HEK293 (cell line): ENCODE results near the gene ATG4B.
A peak's percentile ranks its signal among the peaks of the same experiment; 100 is the strongest.

ENCODE experiments used
- CTCF ChIA-PET: fragments of 350-600 bp; formaldehyde crosslinking; extraction: SDS; loops from one replicate; lab custom pipeline; 2021; ENCODE audit warnings: antibody characterized with exemption; lab: Yijun Ruan, JAX
- POLR2A ChIA-PET: fragments of 300-600 bp; formaldehyde crosslinking; extraction: SDS; loops from one replicate; lab custom pipeline; 2020; ENCODE audit warnings: antibody characterized with exemption, inconsistent platforms; lab: Yijun Ruan, JAX
- H3K27ac ChIP-seq: fragments of 200-500 bp; sonication (Bioruptor generic); 2 replicates; pipeline ENCODE4 v1.5.1; 2014; ENCODE audit warnings: low read depth, low read length, control low read depth, inconsistent platforms; ENCODE audit errors: extremely low read depth
- H3K36me3 ChIP-seq, 2 experiments: fragments of 200-500 bp in 1 of 2; sonication (Bioruptor generic) in 1 of 2; 1 replicate in 1 of 2; 2 replicates in 1 of 2; pipeline ENCODE4 v1.5.1; 2014 to 2017; ENCODE audit warnings: inconsistent platforms in 2 of 2, low read length in 2 of 2; ENCODE audit not compliant: control insufficient read depth in 2 of 2, insufficient read depth in 1 of 2
- H3K4me1 ChIP-seq: fragments of 200-500 bp; sonication (Bioruptor generic); 2 replicates; pipeline ENCODE4 v1.5.1; 2014; ENCODE audit warnings: mild to moderate bottlenecking, low read length, inconsistent platforms; ENCODE audit not compliant: control insufficient read depth, insufficient read depth
- H3K4me3 ChIP-seq: 2 replicates; pipeline ENCODE4 v1.5.1; 2011; ENCODE audit warnings: low read depth, mild to moderate bottlenecking, control low read depth, low read length, moderate library complexity
- H3K9me3 ChIP-seq: fragments of 200-500 bp; sonication (Bioruptor generic); 2 replicates; pipeline ENCODE4 v1.5.1; 2014; ENCODE audit warnings: low read depth, low read length, inconsistent platforms; ENCODE audit not compliant: control insufficient read depth, insufficient read depth
- AEBP2 ChIP-seq: fragments of 450-650 bp; formaldehyde crosslinking; IDR thresholded peaks from 2 replicates; pipeline ENCODE4 v1.5.1; 2016; ENCODE audit warnings: missing biosample characterization, missing genetic modification characterization, borderline replicate concordance
- CTCF ChIP-seq: fragments of 450-650 bp; formaldehyde crosslinking; IDR thresholded peaks from 2 replicates; pipeline ENCODE4 v1.5.1; 2016; ENCODE audit warnings: missing biosample characterization, missing genetic modification characterization
- EGR2 ChIP-seq: fragments of 450-650 bp; formaldehyde crosslinking; IDR thresholded peaks from 2 replicates; pipeline ENCODE4 v1.5.1; 2016; ENCODE audit warnings: low read depth, missing biosample characterization, missing genetic modification characterization
- INSM2 ChIP-seq: fragments of 450-650 bp; formaldehyde crosslinking; IDR thresholded peaks from 2 replicates; pipeline ENCODE4 v1.5.1; 2016; ENCODE audit warnings: missing biosample characterization, missing genetic modification characterization
- KLF1 ChIP-seq: fragments of 450-650 bp; formaldehyde crosslinking; IDR thresholded peaks from 2 replicates; pipeline ENCODE4 v1.5.1; 2016; ENCODE audit warnings: missing biosample characterization, missing genetic modification characterization
- PRDM10 ChIP-seq: fragments of 450-650 bp; formaldehyde crosslinking; IDR thresholded peaks from 2 replicates; pipeline ENCODE4 v1.5.1; 2016; ENCODE audit warnings: missing biosample characterization, missing genetic modification characterization
- ZFHX2 ChIP-seq: fragments of 450-650 bp; formaldehyde crosslinking; conservative IDR thresholded peaks from 2 replicates; pipeline ENCODE4 v1.5.1; 2016; ENCODE audit warnings: missing biosample characterization, missing genetic modification characterization
- ZNF157 ChIP-seq: fragments of 450-650 bp; formaldehyde crosslinking; IDR thresholded peaks from 2 replicates; pipeline ENCODE4 v1.5.1; 2016; ENCODE audit warnings: missing biosample characterization, missing genetic modification characterization
- ZNF18 ChIP-seq: fragments of 450-650 bp; formaldehyde crosslinking; IDR thresholded peaks from 2 replicates; pipeline ENCODE4 v1.5.1; 2016; ENCODE audit warnings: missing biosample characterization, missing genetic modification characterization
- ZNF341 ChIP-seq: fragments of 450-650 bp; formaldehyde crosslinking; IDR thresholded peaks from 2 replicates; pipeline ENCODE4; 2016; ENCODE audit warnings: low read depth, missing biosample characterization, missing genetic modification characterization
- ZNF404 ChIP-seq: fragments of 450-650 bp; formaldehyde crosslinking; IDR thresholded peaks from 2 replicates; pipeline ENCODE4 v1.5.1; 2017; ENCODE audit warnings: missing biosample characterization, missing genetic modification characterization
- ZNF501 ChIP-seq: fragments of 450-650 bp; formaldehyde crosslinking; IDR thresholded peaks from 2 replicates; pipeline ENCODE4 v1.5.1; 2016; ENCODE audit warnings: missing biosample characterization, missing genetic modification characterization
- ZNF510 ChIP-seq: fragments of 450-650 bp; formaldehyde crosslinking; IDR thresholded peaks from 2 replicates; pipeline ENCODE4 v1.5.1; 2018; ENCODE audit warnings: mild to moderate bottlenecking, missing genetic modification characterization, missing biosample characterization; ENCODE audit not compliant: insufficient replicate concordance
- ZNF626 ChIP-seq: fragments of 450-650 bp; sonication (Bioruptor Pico); formaldehyde crosslinking; IDR thresholded peaks from 2 replicates; pipeline ENCODE4 v1.5.1; 2018; ENCODE audit warnings: missing biosample characterization, missing genetic modification characterization, inconsistent platforms
- ZNF654 ChIP-seq: fragments of 450-650 bp; formaldehyde crosslinking; IDR thresholded peaks from 2 replicates; pipeline ENCODE4 v1.5.1; 2016; ENCODE audit warnings: low read depth, missing biosample characterization, missing genetic modification characterization
- ZNF777 ChIP-seq: fragments of 450-650 bp; formaldehyde crosslinking; IDR thresholded peaks from 2 replicates; pipeline ENCODE4 v1.5.1; 2017; ENCODE audit warnings: missing biosample characterization, missing genetic modification characterization, borderline replicate concordance
- ZNF830 ChIP-seq: fragments of 450-650 bp; IDR thresholded peaks from 2 replicates; pipeline ENCODE4 v1.5.0; 2018; ENCODE audit warnings: missing biosample characterization, missing genetic modification characterization, low read depth, mild to moderate bottlenecking, moderate library complexity
- ZSCAN18 ChIP-seq: fragments of 450-650 bp; formaldehyde crosslinking; IDR thresholded peaks from 2 replicates; pipeline ENCODE4 v1.5.1; 2016; ENCODE audit warnings: missing biosample characterization, missing genetic modification characterization

ATG4B gene

DNA sequence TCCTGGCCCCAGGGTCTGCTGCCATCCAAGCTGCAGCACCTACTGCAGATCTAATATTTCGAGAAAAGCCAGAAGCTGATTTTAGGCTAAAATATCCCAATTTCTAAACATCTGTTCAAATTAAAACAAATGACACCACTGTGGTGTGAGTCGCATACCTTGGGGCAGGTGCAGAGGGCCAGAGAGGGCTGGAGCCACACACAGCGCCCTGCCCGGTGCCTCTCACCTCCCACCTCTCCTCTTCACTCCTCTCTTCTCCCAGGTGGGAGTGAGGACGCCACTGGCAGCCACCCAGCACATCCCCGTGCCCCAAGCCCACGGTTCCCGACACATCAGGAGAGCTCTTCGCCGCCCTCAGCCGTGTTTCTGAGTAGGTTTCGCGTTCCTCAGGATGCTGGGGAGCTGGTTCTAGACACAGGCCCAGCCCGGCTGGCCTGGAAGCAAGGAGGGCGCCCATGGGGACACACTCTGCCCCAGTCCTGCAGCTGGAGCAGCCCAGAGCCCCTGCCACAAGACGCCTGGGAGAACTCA, 21.9 kb upstream of the ATG4B start:
- CTCF ChIA-PET = interaction anchor here (1.1 kb wide), 1 partner anchor 17 kb away, joined by 6 read pairs; no protein-coding TSS in a partner anchor
- Histone ChIP-seq H3K36me3 (peaks cover 4 to 26% of the 10 kb centered on the region in 2 experiments; a peak in 2 of 3 replicates), H3K4me1 (peaks cover 6% of the 10 kb centered on the region), H3K9me3 (no peaks in the 10 kb centered on the region), H3K27ac (no peak overlapping the region), H3K4me3 (no peak overlapping the region)
- TF ChIP-seq CTCF = no peak
- TF ChIP-seq ZFHX2 = peak; percentile 56
- no peak for TF ChIP-seq ZNF654 (tag by site-specific recombination)
- no peak for TF ChIP-seq ZNF626
- no peak for TF ChIP-seq ZNF501 (tag by site-specific recombination)
- TF ChIP-seq AEBP2 (tag by site-specific recombination) = no peak
- peak; percentile 59; the same call in 1 of the 2 replicates for TF ChIP-seq EGR2 (tag by site-specific recombination)
- TF ChIP-seq INSM2 (tag by site-specific recombination) = no peak
- no peak for TF ChIP-seq ZNF404 (tag by site-specific recombination)
- no peak for TF ChIP-seq ZNF157 (tag by site-specific recombination)
- no peak for TF ChIP-seq ZSCAN18
- TF ChIP-seq ZNF510 (tag by site-specific recombination) = no peak
- POLR2A ChIA-PET = no interaction called here

- ChIA-PET POLR2A (no interaction called here), CTCF (interaction anchor here (0.6 kb wide), 1 partner anchor 49 kb away, joined by 3 read pairs; no protein-coding TSS in a partner anchor)
- H3K36me3 ChIP-seq = peaks cover 4 to 28% of the 10 kb centered on the region in 2 experiments; a peak in 2 of 3 replicates
- H3K4me3 ChIP-seq = no peak overlapping the region
- peaks cover 4% of the 10 kb centered on the region for H3K4me1 ChIP-seq
- no peaks in the 10 kb centered on the region for H3K9me3 ChIP-seq
- TF ChIP-seq ZNF777 (tag by site-specific recombination) (no peak), ZNF830 (tag by site-specific recombination) (no peak), ZNF341 (tag by site-specific recombination) (no peak), KLF1 (tag by site-specific recombination) (no peak), PRDM10 (tag by site-specific recombination) (no peak), ZNF18 (tag by site-specific recombination) (no peak)
- TF ChIP-seq, all 188 proteins: peak for 0
- no peak overlapping the region for H3K27ac ChIP-seq
Measured at GRCh38 chr2:241616168-241617125, 21.0 kb upstream of the ATG4B start.
